Stimulated activated CD8-positive, alpha-beta memory T cell treated with anti-CD3 and anti-CD28 coated beads, Interleukin-7, amount 100 ng/mL, for 24 hours (primary cell): ENCODE measurements around the gene SAFB.
A peak's percentile ranks its signal among the peaks of the same experiment; 100 is the strongest.

Experiments
- DNase-seq: peaks from one replicate; pipeline ENCODE4 v3.0.0-alpha.2; 2020; ENCODE audit warnings: low read depth

The SAFB gene

GRCh38 chr19:5627395-5627904 is 4.6 kb downstream of the SAFB start:
- DNase-seq = peak; percentile 5

- no peak for DNase-seq
These were observed 5.6 kb downstream of the SAFB start for GRCh38 chr19:5628461-5628860.

- DNase-seq = no peak
These were observed 6.1 kb downstream of the SAFB start for GRCh38 chr19:5628919-5629481.

GRCh38 chr19:5631567-5632240 is 8.8 kb downstream of the SAFB start:
- DNase-seq = no peak

- no peak for DNase-seq
These were observed 9.3 kb downstream of the SAFB start for GRCh38 chr19:5632241-5632612.

GRCh38 chr19:5632657-5633056 is 9.8 kb downstream of the SAFB start:
- no peak for DNase-seq

GRCh38 chr19:5635427-5635826 is 12.5 kb downstream of the SAFB start:
- DNase-seq = no peak

GRCh38 chr19:5637971-5638370 is 15.1 kb downstream of the SAFB start:
- no peak for DNase-seq

GRCh38 chr19:5641171-5641570 is 18.3 kb downstream of the SAFB start:
- DNase-seq = no peak

- no peak for DNase-seq
These were observed 19.3 kb downstream of the SAFB start for GRCh38 chr19:5642204-5642603.

GRCh38 chr19:5643060-5643459 is 20.2 kb downstream of the SAFB start:
- DNase-seq = no peak

- DNase-seq = no peak
These were observed 21.2 kb downstream of the SAFB start for GRCh38 chr19:5644037-5644436.

GRCh38 chr19:5645409-5645808 is 22.5 kb downstream of the SAFB start:
- no peak for DNase-seq

GRCh38 chr19:5646703-5647102 is 23.8 kb downstream of the SAFB start:
- DNase-seq = no peak

- no peak for DNase-seq
These were observed 25.6 kb downstream of the SAFB start for GRCh38 chr19:5648464-5648863.

GRCh38 chr19:5651361-5651760 is 28.5 kb downstream of the SAFB start:
- no peak for DNase-seq

- no peak for DNase-seq
These were observed 29.4 kb downstream of the SAFB start for GRCh38 chr19:5652261-5652660.

GRCh38 chr19:5654931-5655330 is 32.0 kb downstream of the SAFB start:
- DNase-seq = no peak

GRCh38 chr19:5655412-5655811 is 32.5 kb downstream of the SAFB start:
- no peak for DNase-seq

GRCh38 chr19:5661483-5661882 is 38.6 kb downstream of the SAFB start:
- DNase-seq = no peak

GRCh38 chr19:5663904-5664303 is 41.0 kb downstream of the SAFB start:
- DNase-seq = no peak

- DNase-seq = no peak
These were observed 41.6 kb downstream of the SAFB start for GRCh38 chr19:5664515-5664914.

GRCh38 chr19:5665781-5666513 is 43.1 kb downstream of the SAFB start:
- DNase-seq = no peak
